DOHH2 (cell line): ENCODE results near the gene LEMD1.

Experiments
- H3F3A ChIP-seq: fragments of 200-600 bp; sonication (generic), shearing (Covaris generic); 2 replicates; pipeline ENCODE4 v1.6.0; 2016; ENCODE audit warnings: antibody characterized with exemption, mild to moderate bottlenecking; ENCODE audit not compliant: control insufficient read depth, insufficient read depth
- H3K27ac ChIP-seq: fragments of 200-600 bp; sonication (generic); 2 replicates; pipeline ENCODE4 v1.5.1; 2014; ENCODE audit warnings: low read depth, mild to moderate bottlenecking, low read length, moderate library complexity
- H3K27me3 ChIP-seq: fragments of 200-600 bp; sonication (generic); 2 replicates; pipeline ENCODE4 v1.6.1; 2014; ENCODE audit warnings: mild to moderate bottlenecking, low read length, mixed read lengths; ENCODE audit not compliant: control insufficient read depth
- H3K36me3 ChIP-seq: fragments of 200-600 bp; sonication (generic); 2 replicates; pipeline ENCODE4 v1.6.1; 2014; ENCODE audit warnings: mild to moderate bottlenecking, low read length, moderate library complexity, mixed read lengths; ENCODE audit not compliant: control insufficient read depth
- H3K4me1 ChIP-seq: fragments of 200-600 bp; sonication (generic); 2 replicates; pipeline ENCODE4 v1.6.1; 2014; ENCODE audit warnings: mild to moderate bottlenecking, low read length, mixed read lengths; ENCODE audit not compliant: control insufficient read depth
- H3K4me2 ChIP-seq: fragments of 200-600 bp; sonication (generic); 2 replicates; pipeline ENCODE4 v1.6.0; 2014; ENCODE audit warnings: mild to moderate bottlenecking, low read length, moderate library complexity
- H3K4me3 ChIP-seq: fragments of 200-600 bp; sonication (generic); 2 replicates; pipeline ENCODE4 v1.5.1; 2014; ENCODE audit warnings: mild to moderate bottlenecking, low read length, mixed read lengths
- H3K79me2 ChIP-seq: fragments of 200-600 bp; sonication (generic); 2 replicates; pipeline ENCODE4 v1.6.1; 2014; ENCODE audit warnings: mild to moderate bottlenecking, low read length, mixed read lengths; ENCODE audit not compliant: control insufficient read depth
- H3K9me2 ChIP-seq: fragments of 200-600 bp; sonication (generic); replicated peaks from 2 replicates; pipeline ENCODE4 v1.6.1; 2014; ENCODE audit warnings: mild to moderate bottlenecking, low read length, mixed read lengths; ENCODE audit not compliant: control insufficient read depth
- H3K9me3 ChIP-seq: fragments of 200-600 bp; sonication (generic); 2 replicates; pipeline ENCODE4 v1.6.1; 2014; ENCODE audit warnings: antibody characterized with exemption, low read length, mixed read lengths; ENCODE audit not compliant: control insufficient read depth, insufficient read depth
- H4K20me1 ChIP-seq: fragments of 200-600 bp; sonication (generic); 2 replicates; pipeline ENCODE4 v1.6.0; 2014; ENCODE audit warnings: low read depth, mild to moderate bottlenecking, antibody characterized with exemption, low read length, moderate library complexity; ENCODE audit not compliant: control insufficient read depth, insufficient read depth
- CTCF ChIP-seq: fragments of 200-600 bp; sonication (generic); IDR thresholded peaks from one replicate; pipeline ENCODE4 v1.5.1; 2014; ENCODE audit warnings: antibody characterized with exemption, mild to moderate bottlenecking, low read depth, low read length; ENCODE audit not compliant: poor library complexity, severe bottlenecking
- EZH2phosphoT487 ChIP-seq: fragments of 200-600 bp; sonication (generic); IDR thresholded peaks from 2 replicates; pipeline ENCODE4 v1.6.1; 2017; ENCODE audit warnings: borderline replicate concordance, mild to moderate bottlenecking, antibody characterized with exemption, low read length, moderate library complexity, mixed read lengths

The LEMD1 gene

GRCh38 chr1:205453466-205453865 is 31.6 kb upstream of the LEMD1 start:
- H3K4me1 ChIP-seq = peaks cover 12% of the 10 kb centered on the region
- no peak overlapping the region for H3K27ac ChIP-seq
- no peaks in the 10 kb centered on the region for H3K9me2 ChIP-seq
- no peak overlapping the region for H3K4me2 ChIP-seq
- peaks cover 77% of the 10 kb centered on the region for H3K27me3 ChIP-seq
- no peaks in the 10 kb centered on the region for H3K9me3 ChIP-seq
- H3K4me3 ChIP-seq = no peak overlapping the region
- no peaks in the 10 kb centered on the region for H3K36me3 ChIP-seq
- H3F3A ChIP-seq = no peaks in the 10 kb centered on the region
- no peaks in the 10 kb centered on the region for H3K79me2 ChIP-seq
- no peak for TF ChIP-seq EZH2phosphoT487
- no peak for TF ChIP-seq CTCF
- no peaks in the 10 kb centered on the region for H4K20me1 ChIP-seq

GRCh38 chr1:205452933-205453332 is 31.1 kb upstream of the LEMD1 start:
- H3K4me1 ChIP-seq = peaks cover 12% of the 10 kb centered on the region
- H3K4me3 ChIP-seq = no peak overlapping the region
- H3K9me3 ChIP-seq = no peaks in the 10 kb centered on the region
- H3K36me3 ChIP-seq = no peaks in the 10 kb centered on the region
- H3K4me2 ChIP-seq = no peak overlapping the region
- peaks cover 71% of the 10 kb centered on the region for H3K27me3 ChIP-seq
- no peaks in the 10 kb centered on the region for H3K79me2 ChIP-seq
- no peak for TF ChIP-seq CTCF
- TF ChIP-seq EZH2phosphoT487 = no peak
- no peaks in the 10 kb centered on the region for H4K20me1 ChIP-seq
- no peaks in the 10 kb centered on the region for H3K9me2 ChIP-seq
- no peaks in the 10 kb centered on the region for H3F3A ChIP-seq
- H3K27ac ChIP-seq = no peak overlapping the region

GRCh38 chr1:205452364-205452763 is 30.5 kb upstream of the LEMD1 start:
- no peak overlapping the region for H3K4me2 ChIP-seq
- H4K20me1 ChIP-seq = no peaks in the 10 kb centered on the region
- no peaks in the 10 kb centered on the region for H3F3A ChIP-seq
- H3K36me3 ChIP-seq = no peaks in the 10 kb centered on the region
- H3K4me1 ChIP-seq = peaks cover 12% of the 10 kb centered on the region
- H3K9me3 ChIP-seq = no peaks in the 10 kb centered on the region
- no peaks in the 10 kb centered on the region for H3K9me2 ChIP-seq
- no peak overlapping the region for H3K4me3 ChIP-seq
- TF ChIP-seq CTCF (no peak), EZH2phosphoT487 (no peak)
- H3K79me2 ChIP-seq = no peaks in the 10 kb centered on the region
- no peak overlapping the region for H3K27ac ChIP-seq
- H3K27me3 ChIP-seq = peaks cover 66% of the 10 kb centered on the region

- no peaks in the 10 kb centered on the region for H3K9me3 ChIP-seq
- H3K27ac ChIP-seq = no peak overlapping the region
- H3F3A ChIP-seq = no peaks in the 10 kb centered on the region
- no peak overlapping the region for H3K4me3 ChIP-seq
- peaks cover 60% of the 10 kb centered on the region for H3K27me3 ChIP-seq
- no peak overlapping the region for H3K4me2 ChIP-seq
- H3K4me1 ChIP-seq = peaks cover 12% of the 10 kb centered on the region
- H4K20me1 ChIP-seq = no peaks in the 10 kb centered on the region
- TF ChIP-seq EZH2phosphoT487 = no peak
- TF ChIP-seq CTCF = no peak
- no peaks in the 10 kb centered on the region for H3K79me2 ChIP-seq
- H3K9me2 ChIP-seq = no peaks in the 10 kb centered on the region
- no peaks in the 10 kb centered on the region for H3K36me3 ChIP-seq
Observed at GRCh38 chr1:205451759-205452164, 29.9 kb upstream of the LEMD1 start.
